PC-3 (cell line): ENCODE measurements around the gene STX3.

Source experiments
- CTCF ChIP-seq: fragments of 300-600 bp; sonication (generic); conservative IDR thresholded peaks from 2 replicates; pipeline ENCODE4 v1.5.1; 2017; ENCODE audit warnings: antibody characterized with exemption, low read depth, mild to moderate bottlenecking, low read length
- EZH2 ChIP-seq: fragments of 300-600 bp; sonication (generic); IDR thresholded peaks from one replicate; pipeline ENCODE4 v1.6.1; 2017; ENCODE audit warnings: antibody characterized with exemption, mild to moderate bottlenecking, low read length; ENCODE audit not compliant: unreplicated experiment

GRCh38 chr11:59801160-59801706 lies 46.1 kb downstream of the STX3 start:
- TF ChIP-seq EZH2 (no peak), CTCF (no peak)
